Muscle of back (tissue), 11 donors: ENCODE data around the gene LPCAT1. TPM values are rescaled to one million over a fixed set of nuclear protein-coding genes. Genes with fewer than 3 reads are reported as not detected.
"Not testable (repeated sequence)": the region's sequence is repeated elsewhere in the genome, so short reads cannot be mapped to it uniquely, and the experiment has no call there.

Experiments used
- DNase-seq, 3 donors: peaks; one replicate each; pipeline versions ENCODE4 v3.0.0 to v3.0.0-alpha.2; 2013
- polyA plus RNA-seq, 10 donors: library from polyadenylated mRNA; unstranded; fragments of 120-200 nt; gene quantifications; one replicate each; pipeline ENCODE4 v1.2.1, GENCODE V29; 2013; ENCODE audit not compliant: insufficient read length in 10 of 10

LPCAT1 gene
- polyA plus RNA-seq, 10 donors, result 28.8 to 50.9 (median 31.4) TPM

GRCh38 chr5:1468629-1469527 is 54.9 kb downstream of the LPCAT1 start:
- no peak for DNase-seq

- no peak for DNase-seq
Measured at GRCh38 chr5:1468247-1468612, 55.5 kb downstream of the LPCAT1 start.

- DNase-seq, result no peak
Measured at GRCh38 chr5:1467341-1468246, 56.2 kb downstream of the LPCAT1 start.

GRCh38 chr5:1466631-1467265 is 57.0 kb downstream of the LPCAT1 start:
- DNase-seq, result no peak

GRCh38 chr5:1465966-1466471 is 57.7 kb downstream of the LPCAT1 start:
- DNase-seq, result no peak

GRCh38 chr5:1465117-1465516 is 58.6 kb downstream of the LPCAT1 start:
- no peak for DNase-seq

- DNase-seq, result no peak
Measured at GRCh38 chr5:1464511-1464910, 59.2 kb downstream of the LPCAT1 start.

GRCh38 chr5:1464096-1464446 is 59.7 kb downstream of the LPCAT1 start:
- no peak for DNase-seq

- no peak for DNase-seq
Measured at GRCh38 chr5:1463326-1464095, 60.2 kb downstream of the LPCAT1 start.

GRCh38 chr5:1462358-1462757 is 61.4 kb downstream of the LPCAT1 start:
- DNase-seq, result no peak

GRCh38 chr5:1461396-1461795 is 62.4 kb downstream of the LPCAT1 start:
- no peak for DNase-seq

- DNase-seq, result no peak
Measured at GRCh38 chr5:1460054-1460682, 63.6 kb downstream of the LPCAT1 start.

- DNase-seq, result not testable (repeated sequence)
Measured at GRCh38 chr5:1459435-1459834, 64.3 kb downstream of the LPCAT1 start.

GRCh38 chr5:1456110-1456881 is 67.5 kb downstream of the LPCAT1 start:
- DNase-seq, result not testable (repeated sequence)

- no peak for DNase-seq
Measured at GRCh38 chr5:1453613-1454012, 70.1 kb downstream of the LPCAT1 start.

- DNase-seq, result no peak
Measured at GRCh38 chr5:1449081-1449630, 74.6 kb downstream of the LPCAT1 start.

- DNase-seq, result no peak
Measured at GRCh38 chr5:1448511-1449011, 75.2 kb downstream of the LPCAT1 start.

- DNase-seq, result no peak
Measured at GRCh38 chr5:1447671-1448361, 75.9 kb downstream of the LPCAT1 start.
